RPMI7951 (cell line): ENCODE results near the gene WNT9B. TPM values are rescaled to one million over a fixed set of nuclear protein-coding genes. Genes with fewer than 3 reads are reported as not detected.

ENCODE experiments used
- total RNA-seq: library from RNA; depleted of rRNA; stranded (reverse); fragments of >200 nt; shearing (Covaris generic); gene quantifications from 2 replicates; pipeline ENCODE4 v1.2.3, GENCODE V29; 2014; rRNA removed

Gene WNT9B
- total RNA-seq, 1 experiment from 2014 or later: not detected

Other genes with a start within 250 kb of the WNT9B start
- 0.20 and 0.96 TPM in 2 replicates for gene WNT3, start 32.9 kb upstream of the WNT9B start, total RNA-seq
- 27.0 and 29.3 TPM in 2 replicates for gene GOSR2, start 71.6 kb downstream of the WNT9B start, total RNA-seq
- gene RPRML, start 127.7 kb downstream of the WNT9B start, total RNA-seq: not detected in 2 replicates